Measurements from ENCODE around the gene C16orf78.

C16orf78 gene

GRCh38 chr16:49398761-49399160 is 25.2 kb downstream of the C16orf78 start:
- no peak for DNase-seq

DNA sequence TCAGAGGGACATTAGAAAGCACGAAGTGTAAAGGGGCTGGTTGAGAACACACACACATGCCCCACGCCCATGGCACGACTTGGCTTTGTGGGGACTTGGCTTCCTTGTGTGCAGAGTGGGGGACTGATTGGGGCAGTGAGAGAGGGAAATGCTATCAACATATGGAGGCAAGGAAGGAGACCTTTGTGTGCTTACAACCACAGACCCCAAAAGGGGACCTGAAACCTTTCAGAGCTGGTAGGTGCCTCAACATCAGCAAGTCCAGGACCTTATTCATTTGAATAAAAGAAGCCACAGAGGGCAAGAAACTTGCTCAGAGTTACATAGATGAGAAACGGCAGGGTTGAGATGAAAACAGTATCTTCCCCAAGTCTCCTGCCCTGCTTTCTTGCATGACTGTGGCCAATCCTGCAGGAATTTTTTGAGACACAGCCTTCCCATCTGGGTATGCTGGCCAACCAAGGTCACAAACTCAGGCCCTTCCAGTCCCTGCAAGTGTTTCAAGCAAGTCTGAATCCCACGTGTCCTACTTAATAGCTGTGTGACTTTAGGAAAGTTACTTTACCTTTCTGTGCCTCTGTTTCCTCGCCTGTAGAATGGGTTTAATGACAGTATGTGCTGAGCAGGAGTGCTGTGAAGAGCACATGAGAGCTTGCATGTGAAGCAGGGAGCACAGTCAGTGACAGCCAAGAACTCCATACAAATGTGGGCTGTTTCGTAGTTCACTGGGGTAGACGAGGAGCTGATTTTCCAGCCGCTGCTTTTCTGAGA is 26.2 kb downstream of the C16orf78 start:
- no peak for DNase-seq

- no peak for DNase-seq
Observed at GRCh38 chr16:49400611-49401010, 27.0 kb downstream of the C16orf78 start.

- no peak for DNase-seq
Observed at GRCh38 chr16:49405123-49405522, 31.5 kb downstream of the C16orf78 start.

DNA sequence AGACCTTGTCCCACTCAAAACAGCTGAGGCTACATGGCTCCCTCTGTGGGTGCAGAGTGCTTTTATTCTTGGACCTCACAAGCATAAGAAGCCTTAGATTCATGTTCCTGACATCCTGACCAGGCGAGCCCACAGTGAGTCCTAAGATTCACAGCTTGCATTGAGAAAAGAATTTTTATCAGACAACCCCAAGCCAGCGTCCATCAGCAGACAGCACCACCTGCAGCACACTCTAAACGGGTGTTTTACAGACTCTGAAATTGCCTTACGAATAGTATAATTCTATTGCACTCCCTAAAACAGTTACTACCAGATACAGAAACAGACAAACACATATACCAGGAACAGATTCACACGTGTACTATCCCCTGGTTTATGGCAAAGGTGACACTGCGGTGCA is 31.9 kb downstream of the C16orf78 start:
- no peak for DNase-seq

DNA sequence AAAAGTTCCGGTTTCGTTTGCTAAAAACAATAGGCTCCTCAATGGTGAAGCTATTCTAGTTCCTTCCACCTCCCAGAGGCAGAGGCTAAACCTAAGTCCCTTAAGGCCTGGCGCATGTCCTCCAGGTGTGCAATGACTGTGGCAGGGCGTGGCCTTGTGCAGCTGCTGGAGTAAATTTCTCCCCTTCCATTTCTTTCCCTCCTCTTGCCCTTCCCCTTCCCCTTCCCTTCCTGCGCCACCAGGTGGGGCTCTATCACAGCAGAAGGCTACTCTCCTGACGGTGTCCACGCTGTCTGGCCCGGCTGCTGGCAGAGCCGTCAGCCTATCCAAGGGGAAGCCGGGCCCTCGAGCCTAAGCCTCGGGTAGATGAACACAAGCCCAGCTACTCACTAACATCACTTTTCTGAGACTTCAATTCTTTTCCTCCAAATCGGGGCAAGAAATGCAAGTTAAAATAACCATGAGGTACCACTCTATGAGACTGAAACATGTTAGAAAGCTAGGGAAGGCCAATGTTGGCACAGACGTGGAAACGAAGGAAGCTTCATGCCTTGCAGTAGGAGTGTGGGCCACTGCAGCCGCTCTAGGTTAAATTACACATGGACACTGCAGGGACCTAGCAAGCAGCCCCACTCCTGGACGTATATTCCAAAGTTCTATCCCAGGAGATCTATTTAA is 34.4 kb downstream of the C16orf78 start:
- no peak for DNase-seq

DNA sequence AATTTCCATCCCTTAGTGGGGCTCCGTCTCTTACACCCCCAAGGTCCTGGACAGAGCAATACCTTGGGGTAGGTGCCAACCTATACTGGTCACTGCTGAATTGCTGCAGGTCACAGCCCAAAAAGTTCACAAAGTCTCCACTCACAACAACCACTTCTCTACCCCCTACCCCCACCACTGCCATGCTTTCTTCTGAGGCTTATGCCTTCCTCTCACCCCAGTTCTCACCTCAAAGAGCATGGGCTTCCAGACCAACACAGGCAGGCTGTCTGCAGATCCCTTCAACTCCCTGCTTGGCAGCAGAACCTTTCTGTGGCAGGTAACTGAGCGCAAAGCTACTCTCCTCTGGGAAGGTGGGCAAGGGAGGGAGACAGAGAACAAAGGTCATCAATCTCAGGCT is 35.5 kb downstream of the C16orf78 start:
- DNase-seq: no peak

DNA sequence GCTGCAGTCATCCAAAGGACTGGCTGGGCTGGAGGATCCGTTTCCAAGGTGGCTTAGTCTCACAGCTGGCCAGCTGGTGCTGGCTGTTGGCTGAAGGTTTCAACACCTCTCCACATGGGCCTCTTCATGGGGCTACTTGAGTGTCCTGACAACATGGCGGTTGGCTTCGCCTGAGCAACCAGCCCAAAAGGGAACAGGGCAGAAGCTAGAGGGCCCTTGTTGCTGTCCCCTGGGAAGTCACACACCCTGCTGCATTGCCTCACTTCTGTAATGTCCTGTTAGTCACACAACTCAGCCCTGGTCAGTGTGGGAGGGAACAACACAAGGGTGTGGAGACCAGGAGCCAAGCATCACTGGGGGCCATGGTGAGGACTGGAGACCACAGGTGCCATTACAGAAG is 36.6 kb downstream of the C16orf78 start:
- no peak for DNase-seq

- no peak for DNase-seq
Observed at GRCh38 chr16:49411121-49411970, 37.7 kb downstream of the C16orf78 start.

DNA sequence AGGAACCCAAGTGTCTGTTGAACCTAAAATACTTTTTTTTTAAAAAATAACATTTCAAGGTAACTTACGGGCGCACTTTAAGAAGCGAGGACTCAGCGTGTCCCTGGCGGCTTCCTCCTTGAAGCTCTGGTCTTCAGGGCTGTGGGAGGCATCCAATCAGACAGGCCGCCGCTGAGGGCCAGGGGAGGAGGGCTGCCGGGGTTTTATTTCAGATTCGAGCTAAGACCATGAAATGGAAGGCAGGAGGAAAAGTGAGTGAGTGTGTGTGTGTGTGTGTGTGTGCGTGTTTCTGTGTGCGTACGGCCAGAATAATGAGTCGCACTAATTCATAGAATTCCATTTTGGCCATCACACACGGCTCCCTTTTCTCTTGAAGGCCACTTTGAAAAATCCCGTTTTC is 41.1 kb downstream of the C16orf78 start:
- DNase-seq: no peak

- DNase-seq: no peak
Observed at GRCh38 chr16:49415083-49415482, 41.5 kb downstream of the C16orf78 start.

DNA sequence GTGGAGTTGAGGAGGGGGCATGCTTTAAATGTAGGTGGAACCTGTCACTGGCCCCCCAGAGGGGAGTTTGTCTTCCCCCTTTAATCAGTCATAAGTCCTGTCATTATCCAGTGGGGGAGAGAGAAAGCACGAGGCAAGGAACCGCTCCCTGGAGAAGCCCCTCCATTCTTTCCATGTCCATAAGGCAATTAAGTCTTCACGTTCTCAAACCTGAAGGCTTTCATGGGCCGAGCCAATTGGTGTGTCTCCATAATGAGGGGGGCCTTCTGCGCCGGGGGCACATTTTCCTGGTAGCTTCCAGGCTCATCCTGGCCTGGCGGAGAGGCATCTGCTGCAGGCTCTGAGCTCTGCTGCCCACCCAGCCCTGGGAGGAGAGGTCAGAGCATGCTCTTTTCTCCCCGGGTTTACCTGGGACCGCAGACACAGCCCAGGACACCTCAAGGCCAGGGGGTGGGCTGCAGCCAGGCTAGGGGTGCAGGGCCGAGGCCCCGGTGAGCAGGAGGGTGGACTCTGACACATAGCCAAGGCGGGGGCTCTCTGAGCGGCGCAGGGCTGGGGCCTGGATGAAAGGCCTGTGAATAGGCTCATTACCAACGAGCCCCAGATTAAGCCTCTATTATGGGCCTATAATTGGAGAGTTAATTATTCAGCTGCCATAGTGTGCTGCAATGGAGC is 42.5 kb downstream of the C16orf78 start:
- DNase-seq: no peak

DNA sequence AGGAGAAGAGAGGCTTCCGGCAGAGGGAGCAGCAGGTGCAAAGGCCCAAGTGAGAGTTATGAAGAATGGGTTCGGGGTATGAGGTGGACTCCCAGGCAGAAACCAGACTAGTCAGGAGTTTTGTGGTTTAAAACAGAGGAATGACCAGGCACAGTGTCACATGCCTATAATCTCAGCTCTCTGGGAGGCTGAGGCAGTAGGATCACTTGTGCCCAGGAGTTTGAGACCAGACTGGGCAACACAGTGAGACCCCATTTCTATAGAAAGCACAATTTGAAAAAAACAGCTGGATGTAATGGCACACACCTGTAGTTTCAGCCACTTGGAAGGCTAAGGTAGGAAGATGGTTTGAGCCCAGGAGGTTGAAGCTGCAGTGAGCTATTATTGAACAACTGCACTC is 43.8 kb downstream of the C16orf78 start:
- no peak for DNase-seq

GRCh38 chr16:49419006-49419405 is 45.4 kb downstream of the C16orf78 start:
- DNase-seq: no peak

GRCh38 chr16:49419862-49420261 is 46.3 kb downstream of the C16orf78 start:
- no peak for DNase-seq

- no peak for DNase-seq
Observed at GRCh38 chr16:49422896-49423295, 49.3 kb downstream of the C16orf78 start.

DNA sequence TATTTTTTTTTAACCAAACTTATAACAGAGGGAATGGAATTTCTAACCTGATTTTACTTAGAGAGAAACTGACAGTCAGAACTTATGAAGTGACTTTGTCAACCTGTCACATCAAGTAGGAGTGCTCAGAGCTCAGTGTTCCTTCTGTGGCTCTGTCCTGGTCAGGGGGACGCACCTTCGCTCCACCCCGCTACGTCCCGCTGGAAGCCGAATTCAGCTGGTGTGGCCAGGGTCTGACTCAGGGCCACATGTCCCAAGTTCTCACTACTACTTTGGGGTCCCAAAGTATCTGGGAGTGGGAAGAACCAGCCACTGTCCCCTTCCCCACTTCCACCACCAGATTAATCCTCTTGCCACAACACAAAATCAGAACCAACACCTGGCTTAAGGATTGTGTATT is 51.4 kb downstream of the C16orf78 start:
- no peak for DNase-seq

GRCh38 chr16:49427771-49428170 is 54.2 kb downstream of the C16orf78 start:
- DNase-seq: no peak

DNA sequence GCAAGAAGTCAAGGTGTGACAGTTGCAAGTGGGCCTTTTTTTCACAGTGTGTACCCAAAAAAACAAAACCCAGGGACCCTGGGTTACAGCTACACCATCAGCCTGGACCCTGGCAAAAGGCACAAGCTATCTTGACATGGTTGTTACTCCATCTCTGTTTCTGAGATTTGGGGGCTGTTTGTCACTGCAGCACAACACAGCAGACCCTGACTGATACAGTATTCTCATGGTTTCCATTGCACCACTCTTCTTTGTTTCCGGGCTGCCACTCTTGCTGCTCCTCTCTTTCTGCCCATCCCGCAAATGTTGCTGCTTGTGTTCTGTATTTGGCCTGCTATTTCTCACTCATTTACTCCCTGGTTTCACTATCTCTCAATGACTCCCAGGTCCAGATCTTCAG is 55.2 kb downstream of the C16orf78 start:
- no peak for DNase-seq

GRCh38 chr16:49431040-49431439 is 57.4 kb downstream of the C16orf78 start:
- DNase-seq: no peak

DNA sequence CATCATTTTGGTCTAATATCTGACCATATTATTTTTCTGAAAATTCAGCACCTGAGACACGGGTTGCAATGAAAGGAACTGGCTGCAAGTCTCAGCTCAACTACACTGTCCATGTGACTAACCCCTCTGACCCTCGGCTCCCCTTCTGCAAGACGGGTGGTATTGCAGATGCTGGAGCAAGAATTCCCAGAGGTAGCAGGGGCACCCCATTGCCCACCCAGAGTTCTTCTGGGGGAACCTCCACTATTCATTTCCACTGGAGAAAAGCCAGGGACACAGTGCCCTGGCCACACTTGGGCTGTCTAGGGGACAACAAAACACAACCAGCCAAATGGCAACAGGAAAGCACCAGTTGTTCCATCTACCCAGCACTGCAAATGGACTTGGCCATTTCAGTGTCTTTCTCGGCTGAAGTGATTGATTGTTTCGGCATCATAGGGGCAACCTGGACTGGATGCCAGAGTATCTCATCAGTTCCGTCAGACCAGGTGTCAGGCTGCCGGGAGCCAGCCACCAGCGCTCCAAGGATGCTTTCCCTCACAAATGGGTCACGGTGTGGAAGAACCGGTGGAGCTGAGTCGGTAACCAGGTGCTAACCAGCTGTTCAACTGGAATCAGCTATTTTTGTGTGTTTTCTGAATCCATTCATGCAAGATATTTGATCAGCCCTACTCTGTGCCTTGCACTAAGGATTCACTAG is 58.1 kb downstream of the C16orf78 start:
- no peak for DNase-seq

- no peak for DNase-seq
Observed at GRCh38 chr16:49434733-49435132, 61.1 kb downstream of the C16orf78 start.
